Activated naive CD8-positive, alpha-beta T cell treated with anti-CD3 and anti-CD28 coated beads, Interleukin-2, amount 50 U/mL, for 16 hours (primary cell): ENCODE measurements around the gene LCORL.
"Not testable (repeated sequence)": the region's sequence is repeated elsewhere in the genome, so short reads cannot be mapped to it uniquely, and the experiment has no call there.

ENCODE experiments used
- DNase-seq: peaks from one replicate; pipeline ENCODE4 v3.0.0-alpha.2; 2020; ENCODE audit warnings: low read depth, low spot score

The LCORL gene

DNA sequence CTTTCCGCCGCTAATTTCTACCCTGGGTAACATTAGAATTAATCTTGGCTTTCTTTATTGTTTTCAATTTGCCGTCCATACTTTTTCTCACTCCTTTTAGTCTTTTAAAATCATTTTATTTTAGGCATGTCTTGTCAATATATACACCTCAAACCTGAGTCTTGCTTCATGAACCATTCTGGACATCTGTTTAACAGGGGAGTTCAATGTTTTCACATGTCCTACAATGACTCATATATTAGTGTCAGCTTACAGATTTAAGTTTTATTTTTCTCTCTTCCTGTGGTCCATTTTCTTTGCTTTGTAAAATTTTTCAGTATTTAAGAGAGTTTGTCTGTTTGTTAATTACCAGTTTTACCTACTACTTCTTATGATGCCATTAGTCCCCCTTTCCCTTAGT is 89.5 kb downstream of the LCORL start:
- no peak for DNase-seq

DNA sequence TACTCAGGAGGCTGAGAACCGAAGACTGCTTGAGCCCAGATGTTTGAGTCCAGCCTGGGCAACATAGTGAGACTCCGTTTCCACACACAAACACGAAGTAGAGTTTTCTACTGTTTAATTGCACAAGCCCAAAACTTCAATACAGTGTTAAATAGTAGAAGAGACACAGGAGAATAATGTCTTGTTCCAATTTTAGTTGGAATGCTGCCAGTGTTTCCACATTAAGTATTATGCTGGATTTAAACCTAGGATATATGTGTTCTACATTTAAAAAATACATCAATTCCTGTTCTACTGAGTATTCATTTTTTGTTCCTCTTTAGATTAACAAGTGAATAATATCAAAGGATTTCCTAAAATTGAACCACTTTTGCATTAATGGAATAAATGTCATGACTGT is 91.3 kb downstream of the LCORL start:
- DNase-seq: no peak

DNA sequence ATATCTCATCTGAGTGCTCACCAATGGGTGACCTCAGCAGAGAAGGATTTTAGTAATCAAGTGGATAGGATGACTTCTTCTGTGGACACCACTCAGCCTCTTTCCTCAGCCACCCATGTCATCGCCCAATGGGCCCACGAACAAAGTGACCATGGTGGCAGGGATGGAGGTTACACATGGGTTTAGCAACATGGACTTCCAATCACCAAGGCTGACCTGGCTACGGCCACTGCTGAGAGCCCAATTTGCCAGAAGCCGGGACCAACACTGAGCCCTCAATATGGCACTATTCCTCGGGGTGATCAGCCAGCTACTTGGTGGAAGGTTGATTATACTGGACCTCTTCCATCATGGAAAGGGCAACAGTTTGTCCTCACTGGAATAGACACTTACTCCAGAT is 97.4 kb downstream of the LCORL start:
- DNase-seq: no peak

DNA sequence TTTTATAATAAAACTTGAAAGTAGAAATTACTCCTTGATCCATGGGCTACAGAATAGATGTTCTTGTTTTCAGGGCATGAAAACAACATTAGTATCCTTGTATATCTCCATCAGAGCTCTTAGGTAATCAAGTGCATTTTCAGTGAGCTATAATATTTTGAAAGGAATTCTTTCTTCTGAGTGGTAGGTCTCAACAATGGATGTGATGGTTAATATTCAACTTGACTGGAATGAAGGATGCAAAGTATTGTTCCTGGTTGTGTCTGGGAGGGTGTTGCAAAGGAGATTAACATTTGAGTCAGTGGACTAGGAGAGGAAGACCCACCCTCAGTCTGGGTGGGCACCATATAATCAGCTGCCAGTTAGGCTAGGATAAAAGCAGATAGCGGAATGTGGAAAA is 100.1 kb downstream of the LCORL start:
- DNase-seq: no peak

DNA sequence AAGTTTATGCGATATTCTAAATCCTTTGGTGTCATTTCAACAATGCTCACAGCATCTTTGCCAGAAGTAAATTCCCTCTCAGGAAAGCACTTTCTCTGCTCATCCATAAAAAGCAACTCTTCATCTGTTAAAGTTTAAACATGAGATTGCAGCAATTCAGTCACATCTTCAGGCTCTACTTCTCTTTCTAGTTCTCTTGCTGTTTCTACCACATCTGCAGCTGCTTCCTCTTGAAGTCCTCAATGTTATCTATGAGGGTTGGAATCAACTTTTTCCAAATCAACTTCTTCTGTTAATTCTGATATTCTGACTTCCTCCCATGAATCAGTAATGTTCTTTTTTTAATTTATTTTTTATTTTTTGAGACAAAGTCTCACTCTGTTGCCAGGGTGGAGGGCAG is 100.9 kb downstream of the LCORL start:
- DNase-seq: no peak

DNA sequence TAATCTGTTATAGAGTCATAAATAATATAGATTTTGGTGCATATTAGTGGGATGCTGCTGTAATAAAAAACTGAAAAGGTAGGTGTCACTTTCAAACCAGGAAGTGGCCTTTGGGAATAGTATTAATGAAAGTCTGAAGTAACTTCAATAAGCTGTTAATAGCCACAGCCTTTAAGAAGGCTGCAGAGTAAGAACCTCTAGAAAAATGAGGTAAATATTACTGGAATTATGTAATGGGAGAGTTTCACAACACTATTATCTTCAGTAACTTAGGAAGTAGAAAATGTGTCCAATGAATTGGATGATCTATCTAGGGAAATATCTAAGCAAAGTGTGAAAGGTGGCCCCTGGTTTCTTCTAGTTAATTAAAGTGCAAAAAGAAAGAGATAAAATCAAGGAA is 106.1 kb downstream of the LCORL start:
- DNase-seq: no peak

DNA sequence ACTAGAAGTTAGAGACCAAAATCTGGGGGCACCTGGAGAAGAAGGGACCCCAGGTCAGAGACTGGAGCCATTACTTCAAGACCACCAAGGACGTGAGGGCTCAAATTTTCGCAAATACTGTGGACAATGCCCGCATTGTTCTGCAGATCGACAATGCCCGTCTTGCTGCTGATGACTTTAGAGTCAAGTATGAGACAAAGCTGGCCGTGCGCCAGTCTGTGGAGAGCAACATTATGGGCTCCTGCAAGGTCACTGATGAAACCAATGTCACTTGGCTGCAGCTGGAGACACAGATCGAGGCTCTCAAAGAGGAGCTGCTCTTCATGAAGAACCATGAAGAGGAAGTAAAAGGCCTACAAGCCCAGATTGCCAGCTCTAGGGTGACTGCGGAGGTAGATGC is 109.5 kb downstream of the LCORL start:
- DNase-seq: no peak

DNA sequence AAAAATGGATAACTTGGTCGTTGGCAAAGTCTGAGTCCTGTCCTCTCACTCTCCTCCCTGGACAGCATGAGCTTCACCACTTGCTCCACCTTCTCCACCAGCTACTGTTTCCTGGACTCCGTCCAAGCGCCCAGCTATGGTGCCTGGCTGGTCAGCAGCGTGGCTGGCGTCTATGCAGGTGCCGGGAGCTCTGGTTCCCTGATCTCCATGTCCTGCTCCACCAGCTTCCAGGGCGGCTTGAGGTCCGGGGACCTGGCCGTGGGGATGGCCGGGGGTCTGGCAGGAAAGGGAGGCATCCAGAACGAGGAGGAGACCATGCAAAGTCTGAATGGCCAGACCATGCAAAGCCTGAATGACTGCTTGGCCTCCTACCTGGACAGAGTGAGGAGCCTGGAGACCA is 109.9 kb downstream of the LCORL start:
- DNase-seq: no peak

DNA sequence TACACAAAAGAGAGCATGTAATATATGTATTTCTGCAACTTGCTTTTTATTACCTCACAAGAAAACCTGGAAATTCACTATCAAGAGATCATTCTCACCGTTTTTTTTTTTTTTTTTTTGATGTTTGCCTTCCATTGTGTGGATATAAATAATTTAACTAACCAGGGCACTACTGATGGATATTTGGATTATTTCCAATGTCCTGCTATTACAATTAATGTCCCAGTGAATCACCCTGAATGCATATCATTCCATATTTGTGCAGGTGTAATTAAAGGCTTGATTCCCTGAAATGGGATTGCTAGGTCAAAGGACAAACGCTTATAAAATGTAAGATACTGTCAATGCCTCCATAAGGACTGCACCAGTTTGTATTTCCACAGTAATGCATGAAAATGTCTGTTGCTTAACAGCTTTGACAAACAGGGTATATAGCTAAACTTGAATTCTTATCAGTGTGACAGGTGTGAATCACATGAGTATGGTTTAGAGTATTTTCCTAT is 123.0 kb downstream of the LCORL start:
- no peak for DNase-seq

DNA sequence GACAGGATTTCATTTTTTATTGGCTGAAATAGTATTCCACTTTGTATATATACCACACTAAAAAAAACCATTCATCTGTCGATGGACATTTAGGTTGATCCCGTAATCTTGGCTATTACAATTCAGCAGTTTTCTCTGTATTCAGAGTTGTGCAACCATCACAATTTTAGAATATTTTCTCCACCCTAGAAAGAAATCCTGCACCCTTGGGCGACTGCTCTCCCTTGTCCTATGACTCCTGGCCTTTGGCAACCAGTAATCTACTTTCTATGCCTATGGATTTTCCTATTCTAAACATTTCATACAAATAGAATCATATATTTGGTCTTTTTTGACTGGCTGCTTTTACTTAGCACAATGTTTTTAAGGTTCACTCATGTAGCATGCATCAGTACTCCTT is 126.1 kb downstream of the LCORL start:
- no peak for DNase-seq

DNA sequence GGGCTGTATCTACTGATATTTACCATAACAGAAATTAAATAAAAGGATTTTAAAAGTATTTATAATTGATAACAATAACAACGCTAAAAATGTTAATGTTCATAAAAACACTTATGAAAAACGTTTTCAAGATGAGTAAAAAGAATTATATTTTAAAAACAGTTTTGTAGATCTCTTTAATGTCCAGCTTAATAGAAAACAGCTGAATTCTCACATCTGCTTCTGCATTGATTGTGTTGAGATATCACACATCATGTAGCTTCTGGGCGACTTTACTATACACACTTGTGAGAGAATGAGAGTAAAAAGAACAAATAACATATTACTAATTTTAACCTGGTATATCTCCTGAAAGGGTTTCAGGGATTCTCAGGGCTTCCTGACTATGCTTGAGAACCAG is 127.1 kb downstream of the LCORL start:
- DNase-seq: no peak

DNA sequence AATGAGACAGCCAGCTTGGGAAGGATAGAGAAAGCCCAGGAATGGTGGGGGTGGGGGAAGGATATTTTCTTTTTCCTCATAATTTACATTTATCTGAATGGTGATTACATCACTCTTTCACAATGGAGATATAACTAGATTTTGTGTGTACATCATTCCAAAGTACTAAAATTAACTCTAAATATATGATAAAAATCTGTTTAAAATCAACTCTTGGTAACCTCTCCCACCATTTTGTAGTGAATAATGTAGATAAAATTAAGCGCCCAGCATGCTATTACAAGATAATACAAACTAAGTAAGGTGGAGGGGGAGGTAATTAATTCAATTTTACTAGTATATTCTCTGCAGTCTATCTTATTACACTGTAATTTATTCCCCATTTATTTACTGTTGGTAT is 131.9 kb downstream of the LCORL start:
- DNase-seq: no peak

DNA sequence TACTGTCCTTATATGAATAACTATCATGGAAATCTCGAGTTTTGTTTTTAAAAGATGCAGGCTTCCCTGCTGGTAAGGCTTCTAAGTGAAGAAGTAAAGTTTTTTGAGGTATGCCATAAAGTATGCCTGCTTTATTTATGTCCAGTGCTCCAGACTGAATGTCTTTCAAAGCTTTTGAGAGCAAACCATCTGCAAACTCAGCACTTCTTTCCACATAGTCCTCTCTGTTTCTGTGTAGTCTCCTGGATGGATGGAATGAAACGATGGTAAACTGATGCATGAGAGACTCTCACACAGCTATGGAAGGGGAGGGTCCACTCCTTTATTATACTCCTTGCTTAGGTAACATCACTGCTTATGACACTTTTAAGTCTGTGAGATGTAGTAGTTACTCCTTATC is 137.0 kb downstream of the LCORL start:
- no peak for DNase-seq

DNA sequence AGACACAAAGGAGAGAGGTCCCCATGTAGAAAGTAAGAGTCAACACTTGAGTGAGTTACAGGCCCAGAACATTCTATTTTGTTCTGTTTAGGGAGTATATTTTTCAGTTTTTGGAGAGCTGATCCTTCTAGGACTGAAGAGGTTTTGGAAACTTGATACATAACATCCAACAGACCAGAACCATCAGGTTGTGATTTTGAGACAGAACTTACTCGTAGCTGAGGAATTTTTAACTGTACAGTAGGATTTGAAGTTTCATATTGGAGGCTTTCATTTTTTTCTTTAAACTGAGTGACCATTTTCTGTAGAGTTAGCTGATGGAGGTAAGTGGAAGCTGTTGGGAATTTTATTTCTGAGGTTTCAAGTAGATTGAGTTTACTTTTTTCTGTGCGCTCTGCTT is 137.5 kb downstream of the LCORL start:
- no peak for DNase-seq

DNA sequence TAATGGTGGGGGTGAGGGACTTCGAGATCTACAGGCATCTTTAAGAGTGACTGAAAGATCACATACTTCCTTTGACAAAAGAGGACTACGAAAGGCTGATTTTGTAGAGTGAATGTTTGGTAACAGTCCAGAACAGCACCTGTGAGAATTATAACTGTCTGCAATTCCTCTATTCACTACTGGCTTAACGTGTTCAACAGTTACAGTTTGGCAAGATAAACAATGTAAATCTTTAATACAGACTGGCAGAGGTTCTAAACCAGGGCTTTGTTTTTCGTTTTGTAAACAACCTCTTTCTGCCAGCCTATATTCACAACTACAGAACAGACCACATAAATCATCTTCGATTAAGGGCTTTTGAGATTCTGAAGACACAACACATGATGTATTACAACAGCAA is 143.9 kb downstream of the LCORL start:
- no peak for DNase-seq

DNA sequence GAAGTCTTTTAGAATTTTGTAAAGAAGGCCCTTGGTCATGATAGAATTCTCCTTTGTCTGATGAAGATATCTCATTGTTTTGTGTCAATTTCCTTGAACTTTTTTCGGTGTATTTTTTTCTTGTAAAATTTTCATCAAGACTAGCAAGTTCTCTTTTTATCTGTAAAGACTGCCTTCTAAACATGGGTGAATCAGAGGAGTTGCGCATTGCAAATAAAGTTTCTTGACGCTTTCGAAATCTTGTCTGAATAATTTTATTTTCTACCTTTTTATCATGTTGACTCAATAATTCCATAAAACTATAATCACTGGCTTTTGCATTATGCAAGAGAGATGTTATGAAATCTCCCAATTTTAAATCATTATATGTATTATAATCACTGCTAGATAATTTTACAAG is 144.6 kb downstream of the LCORL start:
- DNase-seq: no peak

DNA sequence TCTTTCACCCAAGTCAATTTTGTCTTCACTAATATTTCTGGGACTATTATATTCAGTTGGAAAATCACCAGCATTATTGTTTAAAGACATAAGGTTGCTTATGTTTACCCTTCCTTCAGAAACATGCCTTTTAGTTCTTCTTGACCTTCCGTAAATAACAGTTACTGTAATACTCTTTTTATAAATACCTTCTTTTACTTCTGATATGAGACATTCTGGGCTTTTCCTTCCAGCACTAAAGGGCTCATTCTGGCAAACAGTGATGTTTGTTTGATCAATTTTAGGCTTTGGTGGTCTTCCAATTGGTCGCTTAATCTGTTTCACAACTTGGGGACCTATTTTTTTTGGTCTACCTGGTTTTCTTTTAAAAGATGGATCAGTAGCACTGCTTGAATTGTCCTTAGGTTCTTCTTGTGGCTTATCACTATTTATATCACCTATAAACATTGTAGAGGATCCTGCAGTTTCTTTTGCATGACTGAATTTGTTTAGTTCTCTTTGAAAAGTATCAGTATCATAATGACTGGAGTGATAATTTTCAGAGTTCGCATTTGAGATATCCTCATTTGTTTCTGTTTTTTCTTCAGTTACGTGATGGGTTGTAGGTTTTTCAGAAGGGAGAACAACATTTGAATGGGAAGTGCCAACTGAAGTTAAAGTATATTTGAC is 146.0 kb downstream of the LCORL start:
- no peak for DNase-seq

DNA sequence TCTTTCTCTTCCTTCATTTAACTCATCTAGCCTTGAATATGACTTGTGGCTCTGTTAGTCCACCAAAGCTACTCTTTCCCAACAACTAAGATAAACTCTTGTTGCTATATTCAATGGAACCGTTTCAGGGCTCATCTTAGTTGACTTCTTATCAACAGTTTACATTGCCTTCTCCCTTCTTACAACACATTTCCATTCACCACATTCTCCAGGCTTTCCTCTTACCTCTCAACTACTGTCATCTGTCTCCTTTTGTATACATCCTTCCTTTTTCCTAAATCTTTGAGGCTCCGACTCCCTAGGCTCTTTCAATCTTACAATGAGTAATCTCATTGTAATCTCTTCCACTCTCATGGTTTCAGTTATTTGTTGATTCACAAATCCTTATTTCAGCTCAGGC is 152.2 kb downstream of the LCORL start:
- DNase-seq: no peak

DNA sequence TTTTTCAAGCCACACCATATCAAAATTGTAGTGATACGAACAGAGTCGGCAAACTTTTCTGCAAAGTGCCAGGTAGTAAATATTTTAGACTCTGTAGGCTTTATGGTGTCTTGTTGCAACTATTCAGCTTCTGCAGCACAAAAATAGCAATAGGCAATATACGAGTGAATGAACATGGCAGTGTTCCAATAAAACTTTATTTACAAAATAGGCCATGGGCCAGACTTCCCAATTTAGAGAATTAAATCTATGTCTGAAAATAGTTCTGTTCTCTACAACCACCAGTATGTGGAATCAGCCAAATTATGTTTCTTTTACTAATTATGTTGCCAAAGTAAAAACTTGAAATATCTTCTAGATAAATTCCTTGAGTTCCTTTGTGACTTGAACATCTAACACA is 154.3 kb downstream of the LCORL start:
- no peak for DNase-seq

DNA sequence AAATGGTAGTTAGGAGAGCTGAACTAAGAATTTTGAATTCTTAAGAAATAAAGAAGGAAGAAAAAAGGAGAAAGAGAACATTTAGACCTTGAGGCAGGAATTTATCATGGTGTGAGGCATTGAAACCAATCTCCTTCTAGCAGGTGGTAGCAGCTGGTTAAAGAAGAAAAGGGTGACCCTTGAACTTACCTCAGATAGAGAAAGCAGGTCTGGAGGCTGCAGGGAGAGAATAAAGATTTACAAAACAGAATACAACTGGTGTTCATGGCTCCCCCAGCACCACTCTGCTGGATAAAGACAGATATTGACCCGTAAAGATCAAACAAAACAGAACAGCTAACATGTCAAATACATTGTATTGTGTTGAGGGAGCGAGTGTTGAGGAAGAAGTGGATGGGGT is 154.7 kb downstream of the LCORL start:
- DNase-seq: no peak

DNA sequence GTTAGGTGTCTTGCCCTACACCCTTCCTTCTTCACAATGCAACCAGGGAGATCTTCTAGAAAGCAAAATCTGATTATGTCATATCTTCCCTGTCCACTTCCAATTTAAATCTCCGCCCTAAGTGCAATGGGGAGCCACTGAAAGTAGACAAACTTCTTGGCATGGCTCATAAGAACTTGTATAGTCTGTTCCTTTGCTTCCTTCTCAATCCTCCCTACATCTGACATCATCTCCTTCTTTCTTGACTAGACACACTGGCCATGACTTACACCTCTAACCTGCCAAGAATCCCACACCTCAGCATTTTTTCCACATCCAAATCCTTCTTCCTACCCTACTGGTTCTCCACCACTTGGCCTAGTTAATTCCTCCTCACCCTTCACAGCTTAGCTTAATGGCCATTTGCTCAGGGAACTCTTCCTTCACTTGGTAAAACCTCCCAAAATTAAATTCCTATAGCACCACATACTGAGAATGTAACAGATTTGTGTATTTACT is 155.6 kb downstream of the LCORL start:
- no peak for DNase-seq

DNA sequence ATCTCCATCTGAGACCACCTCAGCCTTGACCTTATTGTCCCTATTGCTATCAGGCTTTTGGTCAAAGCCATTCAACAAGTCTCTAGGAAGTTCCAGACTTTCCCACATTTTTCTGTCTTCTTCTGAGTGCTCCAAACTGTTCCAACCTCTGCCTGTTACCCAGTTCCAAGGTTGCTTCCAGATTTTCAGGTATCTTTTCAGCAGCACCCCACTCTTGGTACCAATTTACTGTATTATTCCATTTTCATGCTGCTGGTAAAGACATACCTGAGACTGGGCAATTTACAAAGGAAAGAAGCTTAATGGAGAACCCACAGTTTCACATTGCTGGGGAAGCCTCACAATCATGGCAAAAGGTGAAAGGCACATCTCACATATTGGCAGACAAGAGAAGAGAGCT is 159.6 kb downstream of the LCORL start:
- not testable (repeated sequence) for DNase-seq

DNA sequence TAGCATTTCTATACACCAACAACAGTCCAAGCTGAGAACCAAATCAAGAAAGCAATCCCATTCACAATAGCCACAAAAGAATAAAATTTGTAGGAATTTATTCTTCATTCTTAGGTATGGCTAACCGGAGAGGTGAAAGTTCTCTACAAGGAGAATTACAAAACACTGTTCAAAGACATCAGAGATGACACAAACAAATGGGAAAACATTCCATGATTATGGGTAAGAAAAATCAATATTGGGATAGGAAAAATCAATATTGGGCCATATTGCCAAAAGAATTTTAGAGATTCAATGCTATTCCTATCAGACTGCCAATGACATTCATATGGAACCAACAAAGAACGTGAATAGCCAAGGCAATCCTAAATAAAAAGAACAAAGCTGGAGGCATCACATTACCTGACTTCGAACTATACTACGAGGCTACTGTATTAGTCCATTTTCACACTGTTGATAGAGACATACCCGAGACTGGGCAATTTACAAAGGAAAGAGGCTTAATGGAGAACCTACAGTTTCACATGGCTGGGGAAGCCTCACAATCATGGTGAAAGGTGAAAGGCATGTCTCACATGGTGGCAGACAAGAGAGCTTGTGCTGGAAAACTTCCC is 161.7 kb downstream of the LCORL start:
- no peak for DNase-seq

DNA sequence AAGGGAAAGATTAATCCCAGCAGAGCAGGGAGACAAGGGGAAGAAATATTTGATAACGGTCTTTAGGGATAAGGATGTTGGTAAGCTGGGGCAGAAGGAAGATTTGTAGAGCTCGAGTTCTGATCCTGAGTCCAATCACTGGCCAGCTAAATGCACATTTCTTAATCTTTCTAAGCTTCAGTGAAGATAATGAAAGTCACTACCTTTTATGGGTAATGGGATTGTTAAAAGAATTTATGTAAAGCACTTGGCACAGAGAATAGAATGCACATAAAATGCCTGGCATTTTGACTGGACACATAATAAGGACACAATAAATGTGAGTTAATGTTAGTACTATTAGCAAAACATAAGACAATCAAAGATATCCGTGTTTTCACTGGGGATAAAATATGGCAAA is 167.5 kb downstream of the LCORL start:
- DNase-seq: no peak
